Large intestine (tissue), 3 donors: ENCODE data around the gene TNPO2. TPM values are rescaled to one million over a fixed set of nuclear protein-coding genes. Genes with fewer than 3 reads are reported as not detected.
"Not testable (repeated sequence)": the region's sequence is repeated elsewhere in the genome, so short reads cannot be mapped to it uniquely, and the experiment has no call there.

Experiments
- DNase-seq, 2 donors: peaks; one replicate each; pipeline versions ENCODE4 v3.0.0 to v3.0.0-alpha.2; 2013
- H3K27ac ChIP-seq: one replicate; pipeline ENCODE4 v1.5.1; 2013; ENCODE audit warnings: low read length
- H3K27me3 ChIP-seq: 2 replicates; pipeline ENCODE4 v1.6.1; 2013; ENCODE audit warnings: low read length; ENCODE audit not compliant: control insufficient read depth, insufficient read depth
- H3K36me3 ChIP-seq: 2 replicates; pipeline ENCODE4 v1.6.1; 2013; ENCODE audit warnings: low read length; ENCODE audit not compliant: control insufficient read depth, insufficient read depth
- H3K4me1 ChIP-seq: one replicate; pipeline ENCODE4 v1.6.1; 2013; ENCODE audit warnings: low read length; ENCODE audit not compliant: control insufficient read depth, insufficient read depth
- H3K4me3 ChIP-seq: one replicate; pipeline ENCODE4 v1.5.1; 2013; ENCODE audit warnings: low read length
- H3K9me3 ChIP-seq: one replicate; pipeline ENCODE4 v1.6.1; 2013; ENCODE audit warnings: mild to moderate bottlenecking, low read depth, low read length, moderate library complexity; ENCODE audit not compliant: control insufficient read depth
- WGBS: methylation state at CpG from one replicate; pipeline ENCODE4 v1.1.5; 2013; ENCODE audit warnings: low lambda C conversion rate; ENCODE audit not compliant: insufficient coverage; 5-methylcytosine and 5-hydroxymethylcytosine counted together
- polyA plus RNA-seq: library from polyadenylated mRNA; unstranded; fragments of 120-200 nt; gene quantifications from one replicate; pipeline ENCODE4 v1.2.1, GENCODE V29; 2013

TNPO2 gene
- polyA plus RNA-seq, 1 donor: 49.2 TPM

DNA sequence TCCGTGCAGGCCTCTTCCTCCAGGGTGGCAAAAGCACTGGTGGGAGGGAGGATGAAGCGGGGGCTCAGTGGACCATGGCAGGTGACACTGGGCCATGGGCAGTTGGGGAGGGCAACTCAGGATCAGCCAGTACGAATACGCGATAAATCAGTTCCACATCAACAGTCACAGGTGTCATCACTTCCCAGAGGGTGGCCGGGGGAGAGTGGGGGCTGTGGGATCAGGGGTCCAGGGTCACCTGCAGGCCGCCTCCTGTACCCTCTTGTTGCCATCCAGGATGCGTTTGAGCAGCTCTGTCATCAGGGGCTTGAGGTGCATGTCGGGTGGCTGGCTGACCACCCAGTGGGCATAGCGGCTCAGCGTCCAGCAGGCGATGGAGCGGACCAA is 17.4 kb downstream of the TNPO2 start:
- DNase-seq: no peak
- Histone ChIP-seq H3K9me3 (no peaks in the 10 kb centered on the region), H3K27me3 (no peaks in the 10 kb centered on the region), H3K36me3 (peaks cover 89% of the 10 kb centered on the region), H3K4me1 (no peaks in the 10 kb centered on the region), H3K27ac (no peak overlapping the region), H3K4me3 (no peak overlapping the region)
- WGBS: no CpG with 5 or more reads among the region's 13 CpGs

DNA sequence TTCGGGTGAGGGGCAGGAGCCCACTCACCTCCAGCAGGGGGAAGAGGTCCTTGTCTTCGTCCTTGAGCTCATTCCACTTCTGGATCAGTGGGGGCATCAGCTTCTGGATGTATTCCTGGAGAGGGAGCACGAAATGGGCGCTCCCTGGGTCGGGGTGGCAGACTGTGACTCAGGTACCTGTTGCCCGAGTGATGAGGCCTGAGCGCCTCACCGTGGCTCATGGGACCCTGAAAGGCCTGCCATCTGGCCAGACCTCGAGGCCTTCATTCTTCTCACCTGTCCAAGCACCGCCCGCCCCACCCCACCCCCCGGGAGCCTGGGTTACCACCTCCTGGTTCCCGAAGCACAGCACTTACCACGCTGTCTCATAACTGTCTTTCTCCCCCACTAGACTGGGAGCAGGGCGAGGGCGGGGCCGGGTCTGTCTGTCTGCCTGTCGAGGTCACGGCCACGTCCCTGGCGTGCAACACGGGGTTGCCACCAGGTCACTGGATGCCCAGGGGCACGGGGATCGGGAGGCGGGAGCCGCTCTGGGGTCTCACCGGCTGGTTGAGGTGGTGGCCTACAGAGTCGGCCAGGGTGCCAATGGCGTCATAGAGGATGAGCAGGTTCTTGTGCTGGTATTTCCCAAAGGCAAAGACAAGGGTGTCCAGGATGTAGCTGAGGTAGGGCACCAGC is 17.9 kb downstream of the TNPO2 start:
- Histone ChIP-seq H3K27me3 (no peaks in the 10 kb centered on the region), H3K27ac (no peak overlapping the region), H3K4me1 (no peaks in the 10 kb centered on the region), H3K9me3 (no peaks in the 10 kb centered on the region), H3K36me3 (peaks cover 90% of the 10 kb centered on the region), H3K4me3 (no peak overlapping the region)
- no peak for DNase-seq
- no CpG with 5 or more reads among the region's 29 CpGs for WGBS

DNA sequence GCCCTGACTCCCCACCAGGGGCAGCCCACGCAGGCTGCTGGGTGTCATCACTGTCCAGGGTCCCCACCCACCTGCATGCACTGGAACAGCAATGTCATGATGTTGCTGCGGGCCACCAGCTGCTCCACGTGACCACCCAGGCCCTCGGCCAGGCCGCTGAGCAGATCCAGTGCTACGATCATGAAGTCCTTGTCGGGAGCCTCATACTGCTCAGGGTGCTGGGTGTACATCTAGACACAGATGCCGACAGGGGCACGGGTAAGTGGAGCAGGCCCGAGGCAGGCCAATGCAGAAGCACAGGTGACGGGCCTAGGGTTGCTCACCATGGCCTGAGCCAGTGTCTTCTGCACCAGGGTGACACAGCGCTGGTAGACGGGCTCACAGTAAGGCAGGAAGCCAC is 18.6 kb downstream of the TNPO2 start:
- no peaks in the 10 kb centered on the region for H3K27me3 ChIP-seq
- no CpG with 5 or more reads among the region's 13 CpGs for WGBS
- peaks cover 88% of the 10 kb centered on the region for H3K36me3 ChIP-seq
- no peaks in the 10 kb centered on the region for H3K9me3 ChIP-seq
- DNase-seq: no peak
- no peak overlapping the region for H3K27ac ChIP-seq
- no peak overlapping the region for H3K4me3 ChIP-seq
- H3K4me1 ChIP-seq: no peaks in the 10 kb centered on the region

DNA sequence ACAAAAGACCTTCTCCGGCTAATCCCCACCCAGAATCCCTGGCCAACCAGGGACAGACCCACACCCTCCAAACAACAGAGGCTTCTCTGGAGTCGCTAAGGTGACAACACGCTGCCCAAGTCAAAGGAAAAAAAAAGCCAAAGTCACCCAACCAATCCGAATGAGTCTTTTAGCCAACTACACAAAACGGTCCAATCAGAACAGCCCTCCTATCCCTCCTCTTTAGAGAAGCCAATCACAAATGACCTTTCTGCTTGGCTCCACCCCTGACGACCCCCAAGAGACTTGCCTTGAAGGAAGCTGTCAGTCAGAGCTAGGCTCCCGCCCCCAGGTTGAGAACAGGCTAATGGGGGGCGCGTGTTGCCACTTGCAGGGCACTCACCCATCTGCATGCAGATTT is 20.7 kb downstream of the TNPO2 start:
- Histone ChIP-seq H3K4me3 (no peak overlapping the region), H3K27me3 (no peaks in the 10 kb centered on the region), H3K36me3 (peaks cover 85% of the 10 kb centered on the region), H3K27ac (no peak overlapping the region), H3K4me1 (no peaks in the 10 kb centered on the region), H3K9me3 (no peaks in the 10 kb centered on the region)
- DNase-seq: no peak
- WGBS: no CpG with 5 or more reads among the region's 9 CpGs

DNA sequence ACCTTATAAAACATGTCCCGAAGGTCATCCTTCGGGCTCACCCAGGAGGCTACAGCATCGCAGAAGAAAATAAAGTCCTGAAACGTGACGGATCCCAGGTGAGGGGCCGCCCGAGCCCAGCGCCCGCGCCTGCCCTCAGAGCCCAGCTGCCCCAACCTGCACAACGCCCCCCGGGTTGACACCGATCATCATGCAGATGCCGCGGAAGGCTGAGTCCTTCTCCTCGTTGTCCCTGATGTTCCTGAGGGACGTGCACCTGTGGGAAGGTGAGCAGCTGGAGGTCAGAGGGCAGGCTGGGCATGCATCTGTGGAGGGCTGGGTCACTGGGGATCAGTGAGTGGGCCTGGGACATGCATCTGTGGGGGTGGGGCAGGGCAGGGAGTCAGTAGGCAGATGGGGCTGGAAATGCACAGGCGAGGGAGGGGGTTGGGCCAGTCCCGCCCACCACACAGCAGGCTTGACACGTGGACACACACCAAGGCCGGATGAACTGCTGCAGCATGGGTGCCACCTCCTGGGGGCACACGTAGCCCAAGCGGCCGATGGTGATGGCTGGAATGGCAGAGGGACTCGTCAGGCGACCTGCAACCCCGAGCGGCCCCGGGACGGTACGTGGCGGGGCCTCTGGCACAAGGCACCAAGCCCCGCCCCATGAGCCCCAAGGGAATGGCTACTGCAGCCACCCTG is 22.0 kb downstream of the TNPO2 start:
- Histone ChIP-seq H3K4me1 (peaks cover 5% of the 10 kb centered on the region), H3K27me3 (no peaks in the 10 kb centered on the region), H3K36me3 (peaks cover 75% of the 10 kb centered on the region), H3K27ac (no peak overlapping the region), H3K9me3 (no peaks in the 10 kb centered on the region), H3K4me3 (no peak overlapping the region)
- no CpG with 5 or more reads among the region's 33 CpGs for WGBS
- DNase-seq: no peak

DNA sequence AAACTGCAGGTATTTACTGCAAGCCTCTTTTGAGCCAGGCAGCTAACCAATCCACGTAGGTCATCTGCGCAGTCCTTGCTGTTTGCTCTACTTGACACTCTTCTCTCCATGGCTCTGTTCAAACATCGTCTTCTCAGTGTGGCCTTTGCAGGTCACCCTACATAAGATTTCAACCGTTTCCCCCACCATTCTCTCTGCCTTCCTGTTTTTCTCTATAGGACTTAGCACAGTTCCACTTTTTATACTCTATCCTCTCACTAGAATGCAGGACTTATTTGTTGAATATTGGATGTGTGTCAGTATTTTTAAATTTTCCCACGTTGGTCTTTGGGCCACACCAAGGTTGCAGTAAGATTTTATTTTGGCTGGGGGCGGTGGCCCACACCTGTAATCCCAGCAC is 25.6 kb downstream of the TNPO2 start:
- Histone ChIP-seq H3K9me3 (no peaks in the 10 kb centered on the region), H3K27me3 (no peaks in the 10 kb centered on the region), H3K4me3 (no peak overlapping the region), H3K27ac (no peak overlapping the region), H3K36me3 (peaks cover 41% of the 10 kb centered on the region), H3K4me1 (peaks cover 12% of the 10 kb centered on the region)
- DNase-seq: no peak
- 100% methylated on average over 1 of the region's 6 CpGs for WGBS

DNA sequence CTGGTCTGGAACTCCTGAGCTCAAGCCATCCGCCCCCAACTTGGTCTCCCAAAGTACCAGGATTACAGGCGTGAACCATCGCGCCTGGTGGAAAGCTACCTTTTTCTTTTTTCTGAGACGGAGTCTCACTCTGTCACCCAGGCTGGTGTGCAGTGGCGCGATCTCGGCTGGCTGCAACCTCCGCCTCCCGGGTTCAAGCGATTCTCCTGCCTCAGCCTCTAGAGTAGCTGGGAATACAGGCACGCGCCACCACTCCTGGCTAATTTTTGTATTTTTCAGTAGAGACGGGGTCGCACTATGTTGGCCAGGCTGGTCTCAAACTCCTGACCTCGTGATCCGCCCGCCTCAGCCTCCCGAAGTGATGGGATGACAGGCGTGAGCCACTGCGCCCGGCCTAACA is 26.3 kb downstream of the TNPO2 start:
- Histone ChIP-seq H3K36me3 (peaks cover 34% of the 10 kb centered on the region), H3K4me1 (peaks cover 12% of the 10 kb centered on the region)
- H3K27me3 ChIP-seq, H3K27ac ChIP-seq, H3K4me3 ChIP-seq, H3K9me3 ChIP-seq, DNase-seq: not testable (repeated sequence)
- no CpG with 5 or more reads among the region's 22 CpGs for WGBS

DNA sequence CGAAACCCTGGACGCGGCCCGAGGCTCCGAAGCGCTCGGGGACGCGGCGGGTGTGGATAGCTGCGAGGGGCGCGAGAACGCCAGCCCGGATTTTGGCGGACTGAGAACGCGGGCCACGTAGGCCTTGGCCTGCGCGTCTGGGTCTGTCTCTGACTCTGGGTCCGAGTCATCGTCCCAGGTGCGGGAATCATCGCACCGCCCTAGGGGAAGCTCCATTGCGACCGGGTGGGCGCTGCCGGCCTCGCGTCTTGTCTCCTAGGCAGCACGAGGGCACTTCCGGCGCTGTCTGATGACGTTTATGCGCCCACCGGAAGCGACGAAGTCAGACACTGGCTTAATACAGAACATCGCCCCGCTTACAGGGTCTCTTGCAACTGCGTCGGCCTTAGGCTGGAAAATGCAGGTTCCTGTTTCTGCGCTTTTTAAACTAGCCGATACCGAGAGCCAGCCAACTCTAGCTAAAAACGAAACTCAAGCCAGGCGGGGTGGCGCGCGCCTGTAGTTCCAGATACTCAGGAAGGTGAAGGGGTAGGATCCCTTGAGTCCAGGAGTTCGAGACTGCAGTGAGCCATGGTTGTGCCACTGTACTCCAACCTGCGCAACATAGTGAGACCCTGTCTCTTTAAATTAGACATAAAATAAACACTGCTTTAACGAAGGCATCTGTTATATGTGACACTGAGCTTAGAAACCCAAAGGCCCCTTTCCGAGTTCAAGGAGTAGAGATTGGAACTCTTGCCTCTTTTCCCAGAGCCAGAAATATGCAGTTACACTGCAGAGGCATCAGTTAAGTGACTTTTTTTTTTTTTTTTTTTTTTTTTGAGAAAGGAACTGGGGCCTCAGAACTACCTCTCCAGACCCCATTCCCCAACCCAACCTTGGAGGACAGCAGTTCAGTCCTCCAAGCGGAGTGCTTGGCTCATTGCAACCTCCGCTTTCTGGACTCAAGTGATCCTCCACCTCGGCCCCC is 27.1 kb downstream of the TNPO2 start, which contains the start of gene FBXW9:
TSS of gene FBXW9 (minus strand) at position 266 of the 970 bp plus-strand sequence. CDS start at position 216, 50 bp downstream.
- no peaks in the 10 kb centered on the region for H3K9me3 ChIP-seq
- peak within 1 kb of the TSS; percentile 93 for H3K27ac ChIP-seq
- H3K4me1 ChIP-seq: peaks cover 12% of the 10 kb centered on the region
- H3K27me3 ChIP-seq: no peaks in the 10 kb centered on the region
- peaks cover 27% of the 10 kb centered on the region for H3K36me3 ChIP-seq
- peak within 1 kb of the TSS; percentile 98 for H3K4me3 ChIP-seq
- WGBS: no CpG with 5 or more reads among the region's 59 CpGs
- DNase-seq: peak; percentile 90 to 92

DNA sequence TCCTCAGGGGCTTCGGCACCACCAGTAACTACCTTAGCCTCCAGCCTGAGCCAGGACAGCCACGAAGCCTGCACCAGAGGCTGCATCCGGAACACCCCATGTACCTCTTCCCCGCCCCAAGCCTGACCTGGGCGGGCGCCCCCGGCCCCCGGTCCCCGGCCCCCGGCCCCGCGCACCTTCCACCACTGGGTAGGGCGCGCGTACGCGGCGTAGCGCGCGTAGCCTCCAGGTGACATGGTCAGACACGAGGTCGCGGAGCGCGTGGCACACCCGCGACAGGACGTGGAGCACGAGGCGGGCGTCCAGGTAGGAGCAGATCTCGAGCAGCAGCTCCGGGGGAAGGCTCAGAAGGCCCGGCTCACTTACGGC is 27.8 kb downstream of the TNPO2 start:
- no peak overlapping the region for H3K27ac ChIP-seq

DNA sequence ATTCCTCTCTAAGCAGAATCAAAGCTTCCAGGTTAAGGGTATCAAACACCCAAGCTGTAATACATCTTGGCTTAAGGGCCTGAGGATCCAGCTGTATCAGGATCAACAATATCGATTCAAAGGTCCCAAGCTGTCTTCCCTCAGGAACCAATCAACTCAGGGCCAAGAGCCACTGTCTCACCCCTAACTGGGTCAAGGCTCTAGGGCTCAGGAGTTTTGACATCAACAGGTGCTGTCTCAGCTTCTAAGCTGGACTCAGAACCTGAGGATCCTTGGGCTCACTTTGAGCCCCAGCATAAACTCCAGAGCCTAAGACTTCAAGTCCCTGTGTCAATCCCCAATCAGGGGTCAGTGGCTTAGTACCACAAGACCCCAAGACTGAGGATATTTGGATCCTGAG is 28.2 kb downstream of the TNPO2 start:
- Histone ChIP-seq H3K27me3 (no peaks in the 10 kb centered on the region), H3K36me3 (peaks cover 16% of the 10 kb centered on the region), H3K9me3 (no peaks in the 10 kb centered on the region), H3K4me1 (peaks cover 12% of the 10 kb centered on the region), H3K27ac (no peak overlapping the region), H3K4me3 (peak overlapping the region; percentile 98)
- no CpG with 5 or more reads among the region's 1 CpG for WGBS
- no peak for DNase-seq

More for the DNA sequence above, 27.8 kb downstream of the TNPO2 start:
- H3K36me3 ChIP-seq: peaks cover 21% of the 10 kb centered on the region
- no CpG with 5 or more reads among the region's 36 CpGs for WGBS
- H3K9me3 ChIP-seq: no peaks in the 10 kb centered on the region
- H3K27me3 ChIP-seq: no peaks in the 10 kb centered on the region
- peak overlapping the region; percentile 98 for H3K4me3 ChIP-seq
- no peak for DNase-seq
- peaks cover 12% of the 10 kb centered on the region for H3K4me1 ChIP-seq
